ENCODE data around the gene MEGF8.

- TF ChIP-seq TAF1 (IDR thresholded peaks at IDR 0.05; ENCODE audit: borderline replicate concordance, insufficient read depth, low read length): no peak
- TF ChIP-seq POLR2AphosphoS5 (IDR thresholded peaks at IDR 0.05; ENCODE audit: low read depth, low read length): 0 out of 2 replicates have a peak, but pooled peaks have one; percentile 19
- TF ChIP-seq, protein P1, sequence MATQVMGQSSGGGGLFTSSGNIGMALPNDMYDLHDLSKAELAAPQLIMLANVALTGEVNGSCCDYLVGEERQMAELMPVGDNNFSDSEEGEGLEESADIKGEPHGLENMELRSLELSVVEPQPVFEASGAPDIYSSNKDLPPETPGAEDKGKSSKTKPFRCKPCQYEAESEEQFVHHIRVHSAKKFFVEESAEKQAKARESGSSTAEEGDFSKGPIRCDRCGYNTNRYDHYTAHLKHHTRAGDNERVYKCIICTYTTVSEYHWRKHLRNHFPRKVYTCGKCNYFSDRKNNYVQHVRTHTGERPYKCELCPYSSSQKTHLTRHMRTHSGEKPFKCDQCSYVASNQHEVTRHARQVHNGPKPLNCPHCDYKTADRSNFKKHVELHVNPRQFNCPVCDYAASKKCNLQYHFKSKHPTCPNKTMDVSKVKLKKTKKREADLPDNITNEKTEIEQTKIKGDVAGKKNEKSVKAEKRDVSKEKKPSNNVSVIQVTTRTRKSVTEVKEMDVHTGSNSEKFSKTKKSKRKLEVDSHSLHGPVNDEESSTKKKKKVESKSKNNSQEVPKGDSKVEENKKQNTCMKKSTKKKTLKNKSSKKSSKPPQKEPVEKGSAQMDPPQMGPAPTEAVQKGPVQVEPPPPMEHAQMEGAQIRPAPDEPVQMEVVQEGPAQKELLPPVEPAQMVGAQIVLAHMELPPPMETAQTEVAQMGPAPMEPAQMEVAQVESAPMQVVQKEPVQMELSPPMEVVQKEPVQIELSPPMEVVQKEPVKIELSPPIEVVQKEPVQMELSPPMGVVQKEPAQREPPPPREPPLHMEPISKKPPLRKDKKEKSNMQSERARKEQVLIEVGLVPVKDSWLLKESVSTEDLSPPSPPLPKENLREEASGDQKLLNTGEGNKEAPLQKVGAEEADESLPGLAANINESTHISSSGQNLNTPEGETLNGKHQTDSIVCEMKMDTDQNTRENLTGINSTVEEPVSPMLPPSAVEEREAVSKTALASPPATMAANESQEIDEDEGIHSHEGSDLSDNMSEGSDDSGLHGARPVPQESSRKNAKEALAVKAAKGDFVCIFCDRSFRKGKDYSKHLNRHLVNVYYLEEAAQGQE (IDR thresholded peaks at IDR 0.05; ENCODE audit: insufficient read depth in 1 of 2, low read depth in 2 of 2, low read length in 2 of 2): no peak
- TF ChIP-seq SIN3A (IDR thresholded peaks at IDR 0.05; ENCODE audit: borderline replicate concordance, insufficient read depth, low read length): no peak
- TF ChIP-seq FOXP2 (optimal IDR thresholded peaks at IDR 0.05; ENCODE audit: borderline replicate concordance, extremely low read depth, extremely low read length, insufficient read depth): no peak
These were observed 48.6 kb upstream of the MEGF8 start for GRCh38 chr19:42276821-42277220.

Data from PFSK-1 (cell line).